ENCODE measurements around the gene TWSG1. TPM values are rescaled to one million over a fixed set of nuclear protein-coding genes. Genes with fewer than 3 reads are reported as not detected.

TWSG1 gene
- total RNA-seq = 10 to 100 TPM; 18.9 to 33.5 (median 24.3) TPM
- polyA plus RNA-seq = 10 to 100 TPM; 10.1 to 22.6 (median 14.5) TPM
- long read RNA-seq, donor 1, transcript TWSG1-201 (5 exons, 3,756 nt) = major isoform, 12 of 16 reads
- long read RNA-seq, donor 1, partial matches to known transcripts = 0 of 16 reads
- long read RNA-seq, donor 1, other reads (novel, unspliced or antisense) = 0 of 16 reads
- long read RNA-seq, donor 2, transcript TWSG1-202 (4 exons, 1,119 nt) = minor isoform, 7 of 16 reads
- long read RNA-seq, donor 2, transcript TWSG1-201 (5 exons, 3,756 nt) = major isoform, 9 of 16 reads
- long read RNA-seq, donor 2, partial matches to known transcripts = 0 of 16 reads
- long read RNA-seq, donor 2, other reads (novel, unspliced or antisense) = 0 of 16 reads
- long read RNA-seq, donor 3, transcript TWSG1-201 (5 exons, 3,756 nt) = major isoform, 9 of 13 reads
- long read RNA-seq, donor 3, partial matches to known transcripts = 0 of 13 reads
- long read RNA-seq, donor 3, other reads (novel, unspliced or antisense) = 0 of 13 reads
- long read RNA-seq, donor 4, transcript TWSG1-201 (5 exons, 3,756 nt) = major isoform, 6 of 9 reads
- long read RNA-seq, donor 4, partial matches to known transcripts = 0 of 9 reads
- long read RNA-seq, donor 4, other reads (novel, unspliced or antisense) = 3 of 9 reads
- long read RNA-seq, donor 5, transcript TWSG1-201 (5 exons, 3,756 nt) = major isoform, 45 of 49 reads
- long read RNA-seq, donor 5, partial matches to known transcripts = 2 of 49 reads
- long read RNA-seq, donor 5, other reads (novel, unspliced or antisense) = 2 of 49 reads
- long read RNA-seq, donor 6, transcript TWSG1-201 (5 exons, 3,756 nt) = major isoform, 6 of 9 reads
- long read RNA-seq, donor 6, partial matches to known transcripts = 0 of 9 reads
- long read RNA-seq, donor 6, other reads (novel, unspliced or antisense) = 3 of 9 reads
- long read RNA-seq, donor 7, transcript TWSG1-201 (5 exons, 3,756 nt) = major isoform, 7 of 13 reads
- long read RNA-seq, donor 7, transcript TWSG1-202 (4 exons, 1,119 nt) = minor isoform, 6 of 13 reads
- long read RNA-seq, donor 7, partial matches to known transcripts = 0 of 13 reads
- long read RNA-seq, donor 7, other reads (novel, unspliced or antisense) = 0 of 13 reads
- long read RNA-seq, donor 8, transcript TWSG1-201 (5 exons, 3,756 nt) = major isoform, 9 of 17 reads
- long read RNA-seq, donor 8, partial matches to known transcripts = 5 of 17 reads
- long read RNA-seq, donor 8, other reads (novel, unspliced or antisense) = 0 of 17 reads
- long read RNA-seq, donor 9, transcript TWSG1-201 (5 exons, 3,756 nt) = major isoform, 8 of 21 reads
- long read RNA-seq, donor 9, transcript TWSG1-202 (4 exons, 1,119 nt) = minor isoform, 5 of 21 reads
- long read RNA-seq, donor 9, partial matches to known transcripts = 8 of 21 reads
- long read RNA-seq, donor 9, other reads (novel, unspliced or antisense) = 0 of 21 reads
- long read RNA-seq, donor 10, transcript TWSG1-201 (5 exons, 3,756 nt) = major isoform, 9 of 11 reads
- long read RNA-seq, donor 10, partial matches to known transcripts = 0 of 11 reads
- long read RNA-seq, donor 10, other reads (novel, unspliced or antisense) = 0 of 11 reads

DNA sequence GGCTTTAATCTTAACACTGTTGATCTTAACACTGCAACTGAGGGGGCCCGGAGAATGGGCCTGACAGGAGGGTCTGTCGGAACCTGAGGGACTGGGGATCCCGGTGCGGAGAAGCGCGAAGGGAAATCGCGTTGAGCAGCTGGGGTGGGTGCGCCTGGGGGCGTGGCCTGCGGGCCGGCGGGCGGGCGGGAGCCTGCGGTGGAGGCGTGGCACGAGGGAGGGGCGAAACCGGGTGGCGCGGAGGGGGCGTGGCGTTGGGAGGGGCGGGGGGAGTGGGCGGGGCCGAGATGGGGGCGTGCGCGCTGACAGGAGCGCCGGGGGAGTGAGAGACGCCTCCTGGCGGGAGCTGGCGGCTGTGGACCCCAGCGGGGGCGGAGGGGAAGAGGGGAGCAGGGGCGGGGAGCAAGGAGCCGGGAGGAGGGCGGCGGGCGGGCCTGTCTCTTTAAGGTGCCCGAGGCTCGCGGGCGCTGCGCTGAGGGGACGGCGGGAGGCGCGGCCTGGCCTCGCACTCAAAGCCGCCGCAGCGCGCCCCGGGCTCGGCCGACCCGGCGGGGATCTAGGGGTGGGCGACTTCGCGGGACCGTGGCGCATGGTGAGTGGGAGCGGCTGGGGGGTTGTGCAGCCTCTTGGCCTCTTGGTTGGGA, at the start of gene TWSG1:
Gene TWSG1 (plus strand): TSS at position 445 of the 644 bp plus-strand sequence. CDS start 2,457 bp downstream, outside the sequence.
- peak; percentile 93 to 96 (median 94) for DNase-seq
- H3K27me3 ChIP-seq = no peaks in the 10 kb centered on the region
- 0 to 1% (median 0%) methylated on average over 13 to 66 of the region's 67 CpGs; no CpG with 5 or more reads in 1 of the 4 donors for WGBS, 4 donors
- H3K9me3 ChIP-seq (replicated peaks in 1 of 3) = no peaks in the 10 kb centered on the region
- peak within 1 kb of the TSS; percentile 60 to 91 (median 75) for H3K4me3 ChIP-seq
- TF ChIP-seq POLR2A (IDR thresholded peaks at IDR 0.05) = peak; percentile 45 to 65
- peak in 2 of 6 experiments; percentile 28 to 42 for TF ChIP-seq CTCF (IDR thresholded peaks at IDR 0.05)
- H3K27ac ChIP-seq = peak within 1 kb of the TSS; percentile 67 to 89 (median 82)
- intact Hi-C loops (cut with DNase I) = no loop called here
- H3K4me1 ChIP-seq (replicated peaks in 1 of 2) = peaks cover 0 to 13% of the 10 kb centered on the region in 2 donors
- no peaks in the 10 kb centered on the region for H3K36me3 ChIP-seq (replicated peaks in 1 of 2)

GRCh38 chr18:9285604-9286003, 49.0 kb upstream of the TWSG1 start:
- WGBS, 4 donors = 87 to 95% (median 93%) methylated on average over 2 of the region's 2 CpGs
- intact Hi-C loops (cut with DNase I) = no loop called here

GRCh38 chr18:9287036-9287435, 47.5 kb upstream of the TWSG1 start:
- WGBS, 4 donors = 74 to 80% (median 78%) methylated on average over 7 of the region's 7 CpGs
- TF ChIP-seq POLR2A (IDR thresholded peaks at IDR 0.05) (no peak), CTCF (IDR thresholded peaks at IDR 0.05) (no peak)
- no peaks in the 10 kb centered on the region for H3K27me3 ChIP-seq
- intact Hi-C loops (cut with DNase I) = no loop called here
- no peaks in the 10 kb centered on the region for H3K36me3 ChIP-seq (replicated peaks in 1 of 2)
- DNase-seq = no peak
- no peaks in the 10 kb centered on the region for H3K9me3 ChIP-seq (replicated peaks in 1 of 3)
- H3K27ac ChIP-seq = no peak overlapping the region
- H3K4me3 ChIP-seq = no peak overlapping the region
- H3K4me1 ChIP-seq (replicated peaks in 1 of 2) = no peaks in the 10 kb centered on the region

More at GRCh38 chr18:9285604-9286003, 49.0 kb upstream of the TWSG1 start:
- DNase-seq = no peak
- H3K36me3 ChIP-seq (replicated peaks in 1 of 2) = no peaks in the 10 kb centered on the region
- no peaks in the 10 kb centered on the region for H3K27me3 ChIP-seq
- H3K9me3 ChIP-seq (replicated peaks in 1 of 3) = no peaks in the 10 kb centered on the region
- H3K27ac ChIP-seq = no peak overlapping the region
- no peaks in the 10 kb centered on the region for H3K4me1 ChIP-seq (replicated peaks in 1 of 2)
- H3K4me3 ChIP-seq = no peak overlapping the region
- no peak for TF ChIP-seq CTCF (IDR thresholded peaks at IDR 0.05)
- no peak for TF ChIP-seq POLR2A (IDR thresholded peaks at IDR 0.05)

Measured in adrenal gland (tissue), 19 donors.